Chondrocyte (in vitro differentiated cells): Measurements from ENCODE around the gene CAPG. TPM values are rescaled to one million over a fixed set of nuclear protein-coding genes. Genes with fewer than 3 reads are reported as not detected.
A peak's percentile ranks its signal among the peaks of the same experiment; 100 is the strongest.

Source experiments
- DNase-seq: peaks from one replicate; pipeline ENCODE4 v3.0.0; 2021; ENCODE audit warnings: mixed read lengths, low spot score
- H3K27ac Mint-ChIP-seq: one replicate; pipeline ENCODE4 v1.8.0; 2021; ENCODE audit warnings: mild to moderate bottlenecking, moderate library complexity, mixed read lengths; ENCODE audit not compliant: unreplicated experiment
- H3K27me3 Mint-ChIP-seq: 2 replicates; pipeline ENCODE4 v1.8.0; 2021; ENCODE audit warnings: low read depth, mixed read lengths
- H3K36me3 Mint-ChIP-seq: 2 replicates; pipeline ENCODE4 v1.8.0; 2021; ENCODE audit warnings: low read depth, mixed read lengths
- H3K4me1 Mint-ChIP-seq: 2 replicates; pipeline ENCODE4 v1.8.0; 2021; ENCODE audit warnings: low read depth, mild to moderate bottlenecking, mixed read lengths
- H3K4me3 Mint-ChIP-seq: one replicate; pipeline ENCODE4 v1.8.0; 2021; ENCODE audit warnings: mild to moderate bottlenecking, moderate library complexity, mixed read lengths; ENCODE audit not compliant: unreplicated experiment
- H3K9me3 Mint-ChIP-seq: 2 replicates; pipeline ENCODE4 v1.8.0; 2021; ENCODE audit warnings: low read depth, mixed read lengths
- total RNA-seq: library from RNA; stranded (reverse); gene quantifications from 3 replicates; pipeline ENCODE4 v1.2.1, GENCODE V29; 2021
- TF ChIP-seq, protein P1 (sequence below): fragments of 200-600 bp; sonication (generic); IDR thresholded peaks from 2 replicates; pipeline ENCODE4 v1.5.0; 2021; ENCODE audit warnings: antibody characterized with exemption, mild to moderate bottlenecking, moderate library complexity

CAPG gene
- total RNA-seq, 1 donor from 2014 or later, result 76.5 TPM

DNA sequence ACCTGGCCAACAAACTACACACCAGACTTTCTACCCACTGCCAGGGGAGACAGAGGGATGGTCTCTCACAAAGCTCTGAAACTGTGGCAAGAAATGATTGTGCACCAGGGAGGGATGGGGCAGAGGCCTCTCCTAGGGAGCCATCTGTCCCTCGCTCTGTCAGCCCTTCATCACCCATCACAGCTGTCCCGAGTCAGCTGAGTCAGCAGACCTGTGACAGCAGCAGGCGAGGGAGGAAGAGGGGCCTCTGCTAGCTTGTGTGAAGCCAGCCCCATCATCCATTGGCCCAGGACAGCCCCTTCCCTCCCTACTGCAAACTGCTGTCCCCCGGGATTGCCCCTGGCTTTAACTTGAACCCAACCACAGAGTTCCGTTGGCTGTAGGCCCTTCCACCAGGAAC is 13.4 kb upstream of the CAPG start:
- Mint-ChIP-seq H3K27ac (no peak overlapping the region), H3K4me3 (no peak overlapping the region)
- no peak for DNase-seq

DNA sequence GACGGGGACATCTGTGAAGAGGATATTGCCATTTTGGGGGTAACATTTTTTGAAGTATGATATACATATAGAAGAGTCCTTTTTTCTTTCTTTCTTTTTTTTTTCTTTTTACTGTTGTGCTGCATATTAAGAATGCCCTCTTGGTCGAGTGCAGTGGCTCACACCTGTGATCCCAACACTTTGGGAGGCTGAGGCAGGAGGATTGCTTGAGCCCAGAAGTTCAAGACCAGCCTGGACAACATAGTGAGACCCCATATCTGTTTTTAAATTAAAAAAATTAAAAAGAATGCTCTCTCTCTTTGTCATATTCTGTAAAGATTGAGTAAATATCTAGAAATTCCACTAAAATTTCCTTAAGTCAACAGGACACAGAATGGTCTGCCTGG is 11.9 kb upstream of the CAPG start:
- no peak for DNase-seq
- Mint-ChIP-seq H3K27ac (no peak overlapping the region), H3K4me3 (no peak overlapping the region)

More for the DNA sequence above, 13.4 kb upstream of the CAPG start:
- TF ChIP-seq, protein P1, sequence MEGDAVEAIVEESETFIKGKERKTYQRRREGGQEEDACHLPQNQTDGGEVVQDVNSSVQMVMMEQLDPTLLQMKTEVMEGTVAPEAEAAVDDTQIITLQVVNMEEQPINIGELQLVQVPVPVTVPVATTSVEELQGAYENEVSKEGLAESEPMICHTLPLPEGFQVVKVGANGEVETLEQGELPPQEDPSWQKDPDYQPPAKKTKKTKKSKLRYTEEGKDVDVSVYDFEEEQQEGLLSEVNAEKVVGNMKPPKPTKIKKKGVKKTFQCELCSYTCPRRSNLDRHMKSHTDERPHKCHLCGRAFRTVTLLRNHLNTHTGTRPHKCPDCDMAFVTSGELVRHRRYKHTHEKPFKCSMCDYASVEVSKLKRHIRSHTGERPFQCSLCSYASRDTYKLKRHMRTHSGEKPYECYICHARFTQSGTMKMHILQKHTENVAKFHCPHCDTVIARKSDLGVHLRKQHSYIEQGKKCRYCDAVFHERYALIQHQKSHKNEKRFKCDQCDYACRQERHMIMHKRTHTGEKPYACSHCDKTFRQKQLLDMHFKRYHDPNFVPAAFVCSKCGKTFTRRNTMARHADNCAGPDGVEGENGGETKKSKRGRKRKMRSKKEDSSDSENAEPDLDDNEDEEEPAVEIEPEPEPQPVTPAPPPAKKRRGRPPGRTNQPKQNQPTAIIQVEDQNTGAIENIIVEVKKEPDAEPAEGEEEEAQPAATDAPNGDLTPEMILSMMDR, result no peak
- H3K4me1 Mint-ChIP-seq, result peaks cover 25% of the 10 kb centered on the region
- H3K27me3 Mint-ChIP-seq, result no peaks in the 10 kb centered on the region
- H3K9me3 Mint-ChIP-seq, result no peaks in the 10 kb centered on the region
- H3K36me3 Mint-ChIP-seq, result no peaks in the 10 kb centered on the region

DNA sequence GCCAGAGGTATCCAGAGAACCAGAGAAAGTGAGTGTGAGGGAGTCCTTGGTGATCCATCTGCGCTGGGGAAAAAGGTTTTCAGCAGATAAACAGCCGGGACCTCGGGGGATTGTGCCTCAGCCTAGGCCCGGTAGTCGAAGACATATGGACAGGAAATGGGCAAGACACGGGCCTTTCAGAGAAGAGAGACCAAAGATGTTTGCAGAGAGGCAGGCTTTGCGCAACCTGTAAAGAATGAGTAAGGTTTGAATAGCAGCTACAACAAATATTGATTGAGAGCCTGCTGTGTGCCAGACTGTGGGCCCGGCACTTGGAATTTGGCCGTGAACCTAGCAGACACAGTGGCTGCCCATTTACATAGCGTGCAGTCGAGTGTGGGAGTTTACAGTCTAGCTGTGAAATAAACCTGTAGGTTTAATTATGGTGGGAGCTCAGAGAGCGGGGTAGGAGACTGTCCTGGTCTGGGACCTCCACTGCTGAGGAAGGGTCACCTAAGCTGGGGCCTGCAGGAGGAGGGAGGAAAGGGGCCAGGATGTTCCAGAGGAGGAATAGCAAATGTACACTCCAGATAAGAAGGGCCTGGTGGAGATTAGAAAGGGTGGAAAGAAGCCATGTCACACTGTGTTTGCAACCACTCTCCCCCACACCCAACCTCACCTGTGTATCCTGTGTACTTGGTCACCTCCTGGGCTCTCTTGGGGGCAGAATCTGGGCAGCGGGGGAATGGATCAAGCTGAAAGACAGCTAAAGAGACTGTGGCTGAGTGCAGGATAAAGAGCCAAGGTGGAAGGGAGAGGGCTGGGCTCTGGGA is 11.3 kb upstream of the CAPG start:
- DNase-seq, result no peak
- Mint-ChIP-seq H3K27ac (peak overlapping the region; percentile 92), H3K9me3 (no peaks in the 10 kb centered on the region), H3K4me1 (peaks cover 31% of the 10 kb centered on the region), H3K4me3 (no peak overlapping the region), H3K27me3 (no peaks in the 10 kb centered on the region), H3K36me3 (no peaks in the 10 kb centered on the region)
- TF ChIP-seq, protein P1, result no peak

More for the DNA sequence above, 11.9 kb upstream of the CAPG start:
- H3K27me3 Mint-ChIP-seq, result no peaks in the 10 kb centered on the region
- peaks cover 31% of the 10 kb centered on the region for H3K4me1 Mint-ChIP-seq
- TF ChIP-seq, protein P1, result no peak
- no peaks in the 10 kb centered on the region for H3K36me3 Mint-ChIP-seq
- H3K9me3 Mint-ChIP-seq, result no peaks in the 10 kb centered on the region

DNA sequence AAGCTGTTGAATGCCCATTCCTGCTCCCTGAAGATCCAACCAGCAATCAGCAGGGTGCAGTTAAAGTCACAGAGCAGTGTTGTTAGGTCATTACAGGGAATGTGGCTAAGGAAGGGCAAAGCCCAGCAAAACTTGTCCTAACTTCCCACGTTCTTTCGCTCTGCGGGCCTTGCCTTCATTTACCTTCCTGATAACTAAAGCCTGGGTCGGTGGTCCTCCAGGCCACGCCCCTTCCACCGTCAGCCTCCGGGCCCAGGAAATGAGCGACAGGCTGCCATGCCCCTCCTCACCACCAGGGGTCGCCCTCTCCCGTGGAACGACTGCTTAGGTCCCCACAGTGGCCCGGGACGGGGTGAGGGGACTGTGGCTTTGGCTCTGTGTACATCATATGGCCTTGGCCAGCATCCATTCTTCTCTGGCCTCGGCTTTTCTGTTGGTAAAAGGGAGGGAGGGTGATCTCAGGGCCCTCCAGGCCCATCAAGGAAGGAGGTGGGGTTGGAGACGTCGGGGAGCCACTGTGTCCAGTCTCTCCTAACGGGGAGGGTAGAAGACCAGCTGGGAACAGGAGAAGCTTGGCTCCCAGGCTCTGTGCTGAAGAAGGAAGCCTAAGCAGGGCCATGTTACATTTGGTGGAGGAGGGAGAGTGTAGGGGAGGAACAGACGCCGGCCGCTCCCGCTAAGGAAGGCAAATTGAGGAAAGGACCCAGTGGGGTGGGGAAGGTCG is 10.5 kb upstream of the CAPG start:
- peak overlapping the region; percentile 55 for H3K4me3 Mint-ChIP-seq

More for the DNA sequence above, 10.5 kb upstream of the CAPG start:
- no peak for DNase-seq
- Mint-ChIP-seq H3K27ac (peak overlapping the region; percentile 95), H3K27me3 (no peaks in the 10 kb centered on the region), H3K9me3 (no peaks in the 10 kb centered on the region), H3K4me1 (peaks cover 31% of the 10 kb centered on the region), H3K36me3 (no peaks in the 10 kb centered on the region)
- TF ChIP-seq, protein P1, result peak; percentile 100
